Transverse colon (tissue), 3 donors: Measurements from ENCODE around the gene IDH3G.

Experiments
- CTCF ChIP-seq, 5 experiments: fragments of 200-600 bp in 3 of 5; fragments of 450-650 bp in 2 of 5; sonication (generic) in 3 of 5; IDR thresholded peaks; 1 replicate in 2 of 5; 2 replicates in 3 of 5; pipeline ENCODE4 v1.5.1; 2016 to 2017; ENCODE audit warnings: antibody characterized with exemption in 5 of 5, inconsistent platforms in 3 of 5, mild to moderate bottlenecking in 2 of 5, moderate library complexity in 1 of 5
- EP300 ChIP-seq: sonication (generic); formaldehyde crosslinking; IDR thresholded peaks from one replicate; pipeline ENCODE4 v1.6.1; 2017; ENCODE audit warnings: antibody characterized with exemption, low read depth
- POLR2A ChIP-seq: fragments of 450-650 bp; IDR thresholded peaks from one replicate; pipeline ENCODE4 v1.6.1; 2016; ENCODE audit warnings: antibody characterized with exemption, mild to moderate bottlenecking, moderate library complexity

- TF ChIP-seq CTCF (IDR thresholded peaks at IDR 0.05) (no peak), POLR2A (no peak), EP300 (no peak)
Measured at GRCh38 chrX:153799326-153799725, 5.2 kb upstream of the IDH3G start.
